Measurements from ENCODE around the gene HBM.
"Not testable (repeated sequence)": the region's sequence is repeated elsewhere in the genome, so short reads cannot be mapped to it uniquely, and the experiment has no call there.

HBM gene

GRCh38 chr16:189604-190186, 23.9 kb downstream of the HBM start:
- Histone ChIP-seq H3K4me3 (ENCODE audit: low read depth, low read length) (no peak overlapping the region), H3K27me3 (ENCODE audit: control insufficient read depth, insufficient read depth, low read length) (no peaks in the 10 kb centered on the region), H3K9ac (ENCODE audit: low read depth, low read length) (no peak overlapping the region), H3K4me1 (ENCODE audit: control insufficient read depth, insufficient read depth, low read length) (no peaks in the 10 kb centered on the region), H3K9me3 (ENCODE audit: control insufficient read depth, insufficient read depth, low read length) (no peaks in the 10 kb centered on the region), H3K27ac (ENCODE audit: low read depth, low read length) (no peak overlapping the region), H3K36me3 (ENCODE audit: control insufficient read depth, insufficient read depth, low read length) (peaks cover 82% of the 10 kb centered on the region)

- H3K9me3 ChIP-seq (ENCODE audit: control insufficient read depth, insufficient read depth, low read length), result no peaks in the 10 kb centered on the region
These were observed 26.1 kb downstream of the HBM start for GRCh38 chr16:191831-192230.

GRCh38 chr16:192686-193085, 26.9 kb downstream of the HBM start:
- Histone ChIP-seq H3K36me3 (ENCODE audit: control insufficient read depth, insufficient read depth, low read length) (peaks cover 98% of the 10 kb centered on the region), H3K27me3 (ENCODE audit: control insufficient read depth, insufficient read depth, low read length) (no peaks in the 10 kb centered on the region), H3K9ac (ENCODE audit: low read depth, low read length) (no peak overlapping the region), H3K9me3 (ENCODE audit: control insufficient read depth, insufficient read depth, low read length) (no peaks in the 10 kb centered on the region), H3K4me3 (ENCODE audit: low read depth, low read length) (no peak overlapping the region), H3K27ac (ENCODE audit: low read depth, low read length) (no peak overlapping the region), H3K4me1 (ENCODE audit: control insufficient read depth, insufficient read depth, low read length) (no peaks in the 10 kb centered on the region)

More at GRCh38 chr16:191831-192230, 26.1 kb downstream of the HBM start:
- Histone ChIP-seq H3K27me3 (ENCODE audit: control insufficient read depth, insufficient read depth, low read length) (no peaks in the 10 kb centered on the region), H3K36me3 (ENCODE audit: control insufficient read depth, insufficient read depth, low read length) (peaks cover 96% of the 10 kb centered on the region), H3K27ac (ENCODE audit: low read depth, low read length) (no peak overlapping the region), H3K4me1 (ENCODE audit: control insufficient read depth, insufficient read depth, low read length) (no peaks in the 10 kb centered on the region), H3K9ac (ENCODE audit: low read depth, low read length) (no peak overlapping the region), H3K4me3 (ENCODE audit: low read depth, low read length) (no peak overlapping the region)

- H3K4me1 ChIP-seq (ENCODE audit: control insufficient read depth, insufficient read depth, low read length), result no peaks in the 10 kb centered on the region
- no peak overlapping the region for H3K27ac ChIP-seq (ENCODE audit: low read depth, low read length)
- no peaks in the 10 kb centered on the region for H3K27me3 ChIP-seq (ENCODE audit: control insufficient read depth, insufficient read depth, low read length)
- no peak overlapping the region for H3K4me3 ChIP-seq (ENCODE audit: low read depth, low read length)
- no peaks in the 10 kb centered on the region for H3K9me3 ChIP-seq (ENCODE audit: control insufficient read depth, insufficient read depth, low read length)
- no peak overlapping the region for H3K9ac ChIP-seq (ENCODE audit: low read depth, low read length)
- H3K36me3 ChIP-seq (ENCODE audit: control insufficient read depth, insufficient read depth, low read length), result peaks cover 98% of the 10 kb centered on the region
These were observed 27.7 kb downstream of the HBM start for GRCh38 chr16:193441-193840.

GRCh38 chr16:194516-194915, 28.7 kb downstream of the HBM start:
- Histone ChIP-seq H3K27me3 (ENCODE audit: control insufficient read depth, insufficient read depth, low read length) (no peaks in the 10 kb centered on the region), H3K4me1 (ENCODE audit: control insufficient read depth, insufficient read depth, low read length) (no peaks in the 10 kb centered on the region), H3K9ac (ENCODE audit: low read depth, low read length) (no peak overlapping the region), H3K27ac (ENCODE audit: low read depth, low read length) (no peak overlapping the region), H3K36me3 (ENCODE audit: control insufficient read depth, insufficient read depth, low read length) (peaks cover 98% of the 10 kb centered on the region), H3K4me3 (ENCODE audit: low read depth, low read length) (no peak overlapping the region), H3K9me3 (ENCODE audit: control insufficient read depth, insufficient read depth, low read length) (no peaks in the 10 kb centered on the region)

- H3K4me3 ChIP-seq (ENCODE audit: low read depth, low read length), result no peak overlapping the region
- no peak overlapping the region for H3K27ac ChIP-seq (ENCODE audit: low read depth, low read length)
- H3K4me1 ChIP-seq (ENCODE audit: control insufficient read depth, insufficient read depth, low read length), result no peaks in the 10 kb centered on the region
- peaks cover 87% of the 10 kb centered on the region for H3K36me3 ChIP-seq (ENCODE audit: control insufficient read depth, insufficient read depth, low read length)
- H3K27me3 ChIP-seq (ENCODE audit: control insufficient read depth, insufficient read depth, low read length), result no peaks in the 10 kb centered on the region
- no peak overlapping the region for H3K9ac ChIP-seq (ENCODE audit: low read depth, low read length)
- H3K9me3 ChIP-seq (ENCODE audit: control insufficient read depth, insufficient read depth, low read length), result no peaks in the 10 kb centered on the region
These were observed 34.6 kb downstream of the HBM start for GRCh38 chr16:200388-200787.

GRCh38 chr16:203246-203645, 37.5 kb downstream of the HBM start:
- Histone ChIP-seq H3K36me3 (ENCODE audit: control insufficient read depth, insufficient read depth, low read length) (peaks cover 84% of the 10 kb centered on the region), H3K9ac (ENCODE audit: low read depth, low read length) (no peak overlapping the region), H3K4me3 (ENCODE audit: low read depth, low read length) (no peak overlapping the region), H3K4me1 (ENCODE audit: control insufficient read depth, insufficient read depth, low read length) (no peaks in the 10 kb centered on the region), H3K27ac (ENCODE audit: low read depth, low read length) (no peak overlapping the region), H3K27me3 (ENCODE audit: control insufficient read depth, insufficient read depth, low read length) (no peaks in the 10 kb centered on the region), H3K9me3 (ENCODE audit: control insufficient read depth, insufficient read depth, low read length) (no peaks in the 10 kb centered on the region)

GRCh38 chr16:204046-204445, 38.3 kb downstream of the HBM start:
- not testable (repeated sequence) for H3K27me3 ChIP-seq (ENCODE audit: control insufficient read depth, insufficient read depth, low read length); H3K4me1 ChIP-seq (ENCODE audit: control insufficient read depth, insufficient read depth, low read length); H3K27ac ChIP-seq (ENCODE audit: low read depth, low read length); H3K9ac ChIP-seq (ENCODE audit: low read depth, low read length); H3K4me3 ChIP-seq (ENCODE audit: low read depth, low read length); H3K9me3 ChIP-seq (ENCODE audit: control insufficient read depth, insufficient read depth, low read length)
- peaks cover 84% of the 10 kb centered on the region for H3K36me3 ChIP-seq (ENCODE audit: control insufficient read depth, insufficient read depth, low read length)

- H3K9ac ChIP-seq (ENCODE audit: low read depth, low read length); H3K27me3 ChIP-seq (ENCODE audit: control insufficient read depth, insufficient read depth, low read length); H3K27ac ChIP-seq (ENCODE audit: low read depth, low read length); H3K4me3 ChIP-seq (ENCODE audit: low read depth, low read length); H3K4me1 ChIP-seq (ENCODE audit: control insufficient read depth, insufficient read depth, low read length); H3K9me3 ChIP-seq (ENCODE audit: control insufficient read depth, insufficient read depth, low read length): not testable (repeated sequence)
- H3K36me3 ChIP-seq (ENCODE audit: control insufficient read depth, insufficient read depth, low read length), result peaks cover 91% of the 10 kb centered on the region
These were observed 43.6 kb downstream of the HBM start for GRCh38 chr16:209359-209758.

GRCh38 chr16:211631-212180, 45.9 kb downstream of the HBM start:
- not testable (repeated sequence) for H3K27ac ChIP-seq (ENCODE audit: low read depth, low read length); H3K9ac ChIP-seq (ENCODE audit: low read depth, low read length); H3K27me3 ChIP-seq (ENCODE audit: control insufficient read depth, insufficient read depth, low read length); H3K4me1 ChIP-seq (ENCODE audit: control insufficient read depth, insufficient read depth, low read length); H3K9me3 ChIP-seq (ENCODE audit: control insufficient read depth, insufficient read depth, low read length); H3K4me3 ChIP-seq (ENCODE audit: low read depth, low read length)
- peaks cover 90% of the 10 kb centered on the region for H3K36me3 ChIP-seq (ENCODE audit: control insufficient read depth, insufficient read depth, low read length)

GRCh38 chr16:212999-213398, 47.2 kb downstream of the HBM start:
- Histone ChIP-seq H3K9ac (ENCODE audit: low read depth, low read length) (no peak overlapping the region), H3K36me3 (ENCODE audit: control insufficient read depth, insufficient read depth, low read length) (peaks cover 89% of the 10 kb centered on the region), H3K27ac (ENCODE audit: low read depth, low read length) (no peak overlapping the region), H3K4me3 (ENCODE audit: low read depth, low read length) (no peak overlapping the region), H3K27me3 (ENCODE audit: control insufficient read depth, insufficient read depth, low read length) (no peaks in the 10 kb centered on the region), H3K4me1 (ENCODE audit: control insufficient read depth, insufficient read depth, low read length) (no peaks in the 10 kb centered on the region), H3K9me3 (ENCODE audit: control insufficient read depth, insufficient read depth, low read length) (no peaks in the 10 kb centered on the region)
